ENCODE measurements around the gene GMPPA.

The GMPPA gene

DNA sequence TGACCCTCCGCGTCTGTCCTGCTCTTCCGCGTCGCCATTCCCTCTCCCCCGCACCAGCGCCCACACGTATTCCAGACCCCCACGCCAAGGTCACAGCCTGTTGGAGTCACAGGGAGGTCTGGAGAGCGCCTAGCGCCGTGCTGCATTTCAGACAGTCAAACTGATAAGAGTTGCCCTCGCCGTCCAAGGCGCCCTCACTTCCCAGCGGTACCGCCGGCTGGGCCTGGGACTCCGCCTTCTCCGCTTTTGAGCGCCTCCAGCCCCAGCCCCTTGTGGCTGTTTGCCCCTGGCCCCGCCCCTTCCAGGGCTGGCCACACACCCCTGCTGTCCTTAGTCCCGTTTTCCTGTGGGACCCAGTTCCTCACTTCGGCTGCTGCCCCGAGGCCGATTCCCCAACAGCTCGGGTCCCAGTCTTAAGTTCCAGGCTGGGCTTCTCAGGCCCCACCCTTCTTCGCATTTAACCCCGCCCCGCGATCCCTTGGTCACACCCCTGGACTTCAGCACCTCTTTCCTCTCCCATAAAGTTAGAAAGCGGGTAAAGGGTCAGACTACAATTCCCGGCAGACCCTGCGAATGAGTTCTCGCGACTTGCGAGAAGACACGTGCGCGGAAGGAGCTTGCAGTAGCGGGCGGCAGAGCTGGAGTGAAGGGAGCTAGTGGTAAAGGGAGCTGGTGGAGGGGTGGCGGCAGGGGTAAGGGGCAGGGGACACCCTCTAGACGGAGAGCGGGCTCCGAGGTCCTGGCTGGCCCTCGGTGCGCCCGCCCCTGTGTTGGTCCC, at the start of gene GMPPA:
Gene GMPPA, plus strand, starts transcription at position 612 of the 778 bp plus-strand sequence. CDS start 1,085 bp downstream, outside the sequence.
- Histone ChIP-seq H3K27me3 (peaks cover 43% of the 10 kb centered on the region), H3K4me1 (ENCODE audit: control insufficient read depth in 1 of 2, insufficient read depth in 1 of 2, low read depth in 1 of 2, low read length in 1 of 2) (peaks cover 27 to 32% of the 10 kb centered on the region in 2 experiments), H3K9me3 (no peaks in the 10 kb centered on the region), H3K36me3 (peaks cover 11% of the 10 kb centered on the region), H3K4me3 (ENCODE audit: low read depth in 1 of 2, low read length in 1 of 2) (peak within 1 kb of the TSS; percentile 86 to 88), H3K27ac (peak within 1 kb of the TSS; percentile 83)
- no peak for TF ChIP-seq CTCF (IDR thresholded peaks at IDR 0.05)

DNA sequence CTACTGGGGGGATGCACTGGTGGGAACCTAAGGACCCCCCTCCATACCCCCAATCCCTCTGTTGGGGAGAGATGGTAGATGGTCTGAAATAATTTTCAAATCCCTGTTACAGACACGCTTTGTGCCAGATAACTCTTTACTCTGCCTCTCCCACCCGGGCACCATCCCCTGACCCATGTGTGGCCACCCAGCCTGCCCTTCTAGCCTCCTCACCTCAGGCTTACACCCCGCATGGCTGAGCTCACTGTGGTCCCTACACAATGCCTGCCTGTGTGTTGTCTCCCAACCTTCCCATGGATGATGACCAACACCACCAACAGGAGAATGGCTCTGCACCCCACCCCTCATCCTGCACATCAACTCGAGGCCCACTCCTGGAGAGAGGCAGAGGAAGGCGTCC, 49.1 kb upstream of the GMPPA start:
- H3K36me3 ChIP-seq: no peaks in the 10 kb centered on the region
- TF ChIP-seq CTCF (IDR thresholded peaks at IDR 0.05): no peak
- no peak overlapping the region for H3K27ac ChIP-seq
- no peaks in the 10 kb centered on the region for H3K4me1 ChIP-seq (ENCODE audit: control insufficient read depth in 1 of 2, insufficient read depth in 1 of 2, low read depth in 1 of 2, low read length in 1 of 2)
- H3K9me3 ChIP-seq: no peaks in the 10 kb centered on the region
- peaks cover 94% of the 10 kb centered on the region for H3K27me3 ChIP-seq
- H3K4me3 ChIP-seq (ENCODE audit: low read depth in 1 of 2, low read length in 1 of 2): no peak overlapping the region

GRCh38 chr2:219451661-219452360, 46.9 kb upstream of the GMPPA start:
- no peaks in the 10 kb centered on the region for H3K36me3 ChIP-seq
- H3K27me3 ChIP-seq: peaks cover 79% of the 10 kb centered on the region
- no peak overlapping the region for H3K27ac ChIP-seq

DNA sequence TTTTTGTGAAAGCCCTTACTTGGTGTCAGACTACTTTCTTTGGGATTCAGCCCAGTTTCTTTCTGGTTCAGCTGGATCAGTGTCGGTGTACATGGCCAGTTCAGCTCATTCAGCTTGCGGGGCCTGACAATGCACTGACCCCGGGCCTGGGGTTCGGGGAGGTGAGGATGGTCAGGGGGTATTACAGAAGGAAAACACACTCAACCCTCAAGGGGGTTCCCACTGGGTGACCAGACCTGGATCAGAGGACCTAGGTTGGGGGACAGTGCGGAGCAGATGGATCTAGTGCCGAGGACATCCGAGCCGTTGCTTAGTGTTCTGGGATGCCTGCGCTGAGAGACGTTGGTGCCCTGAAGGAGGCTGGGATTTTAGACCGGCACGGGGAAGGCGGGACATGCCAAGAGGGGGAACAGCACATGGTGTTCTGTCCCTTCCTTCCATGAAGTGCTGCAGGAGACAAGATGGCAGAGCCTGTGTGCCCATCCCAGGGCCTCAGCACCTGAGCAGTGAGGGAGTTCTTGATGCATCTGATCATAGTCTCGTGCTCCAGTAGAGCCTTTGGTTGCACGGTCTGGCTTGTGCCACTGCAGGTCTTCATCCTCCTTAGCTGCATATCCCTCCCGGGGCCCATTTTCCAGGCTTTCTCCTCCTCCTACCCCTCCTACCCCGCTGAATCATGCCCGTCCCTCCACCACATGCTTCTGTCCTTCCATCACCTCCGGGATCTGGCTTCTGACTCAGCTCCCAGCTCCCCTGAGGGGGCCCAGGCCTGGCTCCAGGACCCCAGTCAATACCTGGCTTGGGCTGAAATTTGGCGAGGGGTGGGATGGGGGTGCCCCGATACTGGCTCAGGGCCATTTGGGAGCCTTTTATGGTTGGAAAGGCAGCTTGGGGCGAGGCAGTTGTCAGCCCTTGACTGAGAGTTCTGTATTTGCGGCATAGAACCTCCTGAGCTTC, 46.1 kb upstream of the GMPPA start:
- Histone ChIP-seq H3K27ac (no peak overlapping the region), H3K9me3 (no peaks in the 10 kb centered on the region), H3K4me1 (ENCODE audit: control insufficient read depth in 1 of 2, insufficient read depth in 1 of 2, low read depth in 1 of 2, low read length in 1 of 2) (no peaks in the 10 kb centered on the region), H3K27me3 (peaks cover 71% of the 10 kb centered on the region), H3K4me3 (ENCODE audit: low read depth in 1 of 2, low read length in 1 of 2) (no peak overlapping the region), H3K36me3 (no peaks in the 10 kb centered on the region)
- no peak for TF ChIP-seq CTCF (IDR thresholded peaks at IDR 0.05)

More at GRCh38 chr2:219451661-219452360, 46.9 kb upstream of the GMPPA start:
- no peak overlapping the region for H3K4me3 ChIP-seq (ENCODE audit: low read depth in 1 of 2, low read length in 1 of 2)
- no peaks in the 10 kb centered on the region for H3K4me1 ChIP-seq (ENCODE audit: control insufficient read depth in 1 of 2, insufficient read depth in 1 of 2, low read depth in 1 of 2, low read length in 1 of 2)
- H3K9me3 ChIP-seq: no peaks in the 10 kb centered on the region
- no peak for TF ChIP-seq CTCF (IDR thresholded peaks at IDR 0.05)

All from neutrophil (primary cell).